NCI-H2196 treated with DMSO at 0.1 percent for 48 hours (cell line): ENCODE data around the gene PLEKHF1.

Experiments used
- DNase-seq: peaks from one replicate; lab custom pipeline; 2025; ENCODE audit not compliant: unreplicated experiment; lab: John Stamatoyannopoulos, UW

The PLEKHF1 gene

GRCh38 chr19:29634423-29635130 is 30.7 kb upstream of the PLEKHF1 start:
- DNase-seq = no peak

DNA sequence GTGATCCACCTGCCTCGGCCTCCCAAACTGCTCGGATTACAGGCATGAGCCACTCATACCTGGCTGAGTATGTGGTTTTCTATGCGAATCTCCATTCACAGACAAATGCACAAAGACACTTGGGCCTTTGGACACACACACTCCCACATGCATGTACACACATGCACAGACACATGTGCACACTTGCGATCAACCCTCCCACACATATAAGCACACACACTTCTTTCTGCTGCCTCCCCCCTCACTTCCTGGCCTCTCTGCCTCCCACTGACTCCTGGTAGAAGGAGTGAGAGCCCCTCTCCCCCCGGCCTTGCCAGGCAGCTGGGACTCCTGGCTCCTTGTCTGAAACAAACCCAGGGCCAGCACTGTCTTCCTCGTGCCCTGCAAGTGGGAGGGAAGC is 29.3 kb upstream of the PLEKHF1 start:
- no peak for DNase-seq

DNA sequence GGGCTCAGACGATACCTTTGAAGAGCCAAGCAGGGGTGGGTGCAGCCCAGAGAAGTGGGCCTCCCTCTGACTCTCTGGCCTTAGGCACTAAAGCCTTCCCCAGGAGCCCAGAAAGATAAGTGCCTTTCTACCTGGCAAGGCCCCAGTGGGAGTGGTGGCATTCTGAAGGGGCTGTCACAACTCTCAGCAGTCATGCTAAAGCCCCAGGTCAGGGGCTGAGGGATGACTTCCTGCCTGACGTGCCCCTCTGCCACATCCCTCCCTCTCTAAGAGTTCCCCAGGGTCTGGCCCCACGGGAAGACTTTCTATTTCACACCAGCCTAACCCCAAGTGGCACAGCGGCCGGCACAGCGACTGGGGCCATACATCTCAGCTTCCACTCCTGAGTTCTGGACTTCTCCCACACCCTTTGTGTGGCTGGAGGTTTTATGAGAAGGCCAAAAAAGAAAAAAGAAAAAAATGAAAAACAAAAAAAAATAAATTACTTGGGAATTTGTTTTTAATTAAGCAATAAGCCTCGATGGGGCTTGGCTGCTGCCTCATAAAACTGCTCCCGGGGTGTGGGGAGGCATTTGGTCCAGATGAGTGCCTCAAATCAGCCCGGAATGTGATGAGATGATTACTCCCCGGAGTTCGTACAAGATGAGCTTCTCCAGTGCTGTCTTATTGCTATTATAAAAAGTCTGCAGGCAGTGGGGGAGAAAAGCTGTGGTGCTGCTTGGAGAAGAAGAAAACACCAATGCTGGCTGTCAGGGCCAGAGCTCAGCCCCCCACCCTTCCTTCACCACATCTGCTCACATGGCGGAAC is 28.5 kb upstream of the PLEKHF1 start:
- DNase-seq = no peak

DNA sequence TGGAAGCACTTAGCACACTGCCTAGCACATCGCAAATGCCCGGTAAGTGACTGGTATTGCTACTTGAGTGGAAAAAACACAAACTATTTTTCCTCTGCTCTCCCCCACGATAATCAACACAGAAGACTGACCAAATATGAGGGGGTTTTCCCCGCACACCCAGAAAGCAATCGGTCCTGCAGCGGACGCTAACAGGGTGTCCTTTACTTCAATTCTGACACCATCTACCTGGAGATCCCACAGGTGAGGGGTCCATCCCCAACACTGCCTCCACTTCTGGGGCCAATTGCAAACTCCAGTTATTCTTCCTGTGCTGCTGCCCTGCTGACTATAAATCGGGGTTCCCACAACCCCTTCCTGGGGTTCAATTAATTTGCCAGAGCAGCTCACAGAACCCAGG is 26.2 kb upstream of the PLEKHF1 start:
- no peak for DNase-seq

GRCh38 chr19:29640231-29640630 is 25.0 kb upstream of the PLEKHF1 start:
- no peak for DNase-seq

DNA sequence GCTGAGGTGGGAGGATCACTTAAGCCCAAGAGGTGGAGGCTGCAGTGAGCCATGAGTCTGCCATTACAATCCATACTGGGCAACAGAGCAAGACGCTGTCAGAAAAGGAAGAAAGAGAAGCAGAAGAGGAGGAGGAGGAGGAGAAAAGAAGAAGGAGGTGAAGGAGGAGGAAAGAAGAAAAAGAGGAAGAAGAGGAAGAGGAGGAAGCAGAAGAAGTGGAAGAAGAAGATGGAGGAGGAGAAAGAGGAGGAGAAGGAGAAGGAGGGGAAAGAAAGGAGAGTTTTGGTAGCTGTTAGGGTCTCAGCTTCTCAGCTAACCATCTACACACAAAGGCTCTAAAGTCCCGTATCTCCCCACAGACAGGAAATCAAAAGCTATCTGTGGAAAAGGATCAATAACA is 23.7 kb upstream of the PLEKHF1 start:
- no peak for DNase-seq

- DNase-seq = no peak
Measured at GRCh38 chr19:29643361-29643935, 21.8 kb upstream of the PLEKHF1 start.

- DNase-seq = no peak
Measured at GRCh38 chr19:29644210-29644609, 21.1 kb upstream of the PLEKHF1 start.

- DNase-seq = no peak
Measured at GRCh38 chr19:29645491-29645867, 19.8 kb upstream of the PLEKHF1 start.

DNA sequence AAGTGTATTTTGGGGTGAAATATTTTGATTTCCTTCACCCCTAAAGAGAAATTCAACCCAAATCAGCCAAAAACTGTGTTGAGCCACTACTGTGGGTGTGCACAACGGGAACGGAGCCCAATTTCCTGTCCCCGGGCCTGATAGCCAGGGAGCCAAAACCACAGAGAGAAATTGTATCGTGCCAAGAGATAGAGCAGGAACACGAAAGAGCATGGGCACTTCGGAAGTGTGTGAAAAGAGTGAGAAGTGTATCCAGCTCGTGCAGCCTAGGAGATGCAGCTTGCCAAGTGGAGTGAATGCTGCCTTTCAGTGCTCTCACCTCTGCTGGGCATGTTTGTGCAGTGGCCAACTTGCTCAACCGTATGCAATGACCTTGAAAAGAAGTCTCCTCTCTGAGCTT is 19.4 kb upstream of the PLEKHF1 start:
- DNase-seq = peak; percentile 25

DNA sequence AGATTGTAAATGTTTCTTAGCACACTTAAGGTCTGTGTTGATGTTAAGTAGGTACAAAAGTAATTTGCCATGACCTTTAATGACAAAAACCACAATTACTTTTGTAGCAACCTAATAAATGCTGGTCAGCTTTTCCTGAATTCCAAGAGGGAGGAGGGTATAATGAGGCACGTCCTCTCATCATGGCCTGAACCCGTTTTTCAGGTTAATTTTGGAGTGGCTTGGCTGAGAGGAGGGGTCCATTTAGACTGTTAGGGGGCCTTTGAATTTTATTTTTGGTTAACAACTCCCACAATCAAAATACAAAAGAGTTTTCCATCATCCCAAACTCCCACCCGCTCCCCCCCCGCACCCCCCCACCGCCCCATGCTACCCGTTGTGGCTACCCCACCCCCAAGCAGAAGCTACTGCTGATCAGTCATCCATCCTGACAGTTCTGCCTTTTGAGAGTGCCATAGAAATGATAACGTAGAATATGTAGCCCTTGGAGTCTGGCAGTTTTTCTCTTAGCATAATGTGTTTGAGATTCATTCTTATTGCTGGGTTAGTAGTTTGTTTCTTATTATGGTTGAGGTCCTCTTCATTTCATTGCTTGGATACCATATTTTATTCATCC is 14.4 kb upstream of the PLEKHF1 start:
- DNase-seq = no peak

DNA sequence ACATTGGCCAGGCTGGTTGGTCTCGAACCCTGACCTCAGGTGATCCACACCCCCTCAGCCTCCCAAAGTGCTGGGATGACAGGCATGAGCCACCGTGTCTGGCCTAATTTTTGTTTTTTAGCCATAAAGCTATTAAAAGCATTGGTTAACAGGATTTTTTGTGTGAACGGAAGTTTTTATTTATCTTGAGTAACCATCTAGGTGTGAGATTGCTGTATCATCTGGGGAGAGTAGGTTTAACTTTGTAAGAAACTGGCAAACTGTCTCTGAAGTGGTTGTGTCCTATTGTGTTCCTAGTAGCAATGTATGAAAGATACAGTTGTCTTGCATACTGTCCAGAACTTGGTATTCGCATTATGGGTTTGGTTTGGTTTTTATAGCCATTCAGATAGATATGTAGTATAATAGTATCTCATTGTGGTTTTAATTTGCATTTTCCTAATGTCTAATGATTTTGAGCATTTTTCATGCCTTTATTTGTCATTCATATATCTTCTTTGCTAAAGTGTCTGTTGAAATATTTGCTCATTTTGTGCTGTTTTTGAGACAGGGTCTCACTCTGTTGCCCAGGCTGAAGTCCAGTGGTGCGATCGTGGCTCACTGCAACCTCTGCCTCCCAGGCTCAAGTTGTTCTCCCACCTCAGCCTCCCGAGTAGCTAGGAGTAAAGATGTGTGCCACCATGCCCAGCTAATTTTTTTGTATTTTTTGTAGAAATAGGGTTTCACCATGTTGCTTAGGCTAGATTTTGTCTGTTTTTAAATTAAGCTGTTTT is 13.5 kb upstream of the PLEKHF1 start:
- no peak for DNase-seq

- DNase-seq = no peak
Measured at GRCh38 chr19:29653398-29653797, 11.9 kb upstream of the PLEKHF1 start.

DNA sequence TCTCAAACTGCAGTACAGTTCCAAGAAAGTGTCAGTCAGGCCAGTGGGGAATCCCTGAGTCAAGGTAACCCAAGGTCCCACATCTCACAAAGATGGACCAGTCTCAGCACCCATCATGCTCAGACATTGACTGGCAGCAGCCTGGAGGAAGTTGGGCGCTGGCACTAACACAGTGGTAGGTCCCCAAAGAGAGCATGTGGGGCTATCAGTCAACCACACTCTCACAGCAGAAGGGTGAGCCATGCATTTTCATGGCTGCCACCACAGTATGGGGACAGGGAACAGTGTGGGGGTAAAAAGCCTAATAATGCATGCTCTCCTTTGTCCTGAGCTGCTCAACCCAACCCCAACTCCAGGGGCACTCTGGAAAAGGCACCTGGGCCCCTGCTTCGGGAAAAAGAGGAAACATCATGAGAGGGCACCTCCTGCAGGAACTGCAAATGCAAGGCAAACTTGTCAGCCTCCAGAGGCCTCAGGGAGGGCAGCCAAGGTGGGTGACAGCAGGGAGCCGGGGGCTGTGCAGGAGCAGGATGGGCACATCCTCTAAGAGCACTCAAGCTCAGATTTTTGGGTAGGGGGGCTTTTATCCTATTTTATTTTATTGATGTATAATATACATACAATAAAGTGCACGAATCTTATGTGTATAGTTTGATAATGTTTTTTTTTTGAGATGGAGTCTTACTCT is 9.5 kb upstream of the PLEKHF1 start:
- DNase-seq = no peak

DNA sequence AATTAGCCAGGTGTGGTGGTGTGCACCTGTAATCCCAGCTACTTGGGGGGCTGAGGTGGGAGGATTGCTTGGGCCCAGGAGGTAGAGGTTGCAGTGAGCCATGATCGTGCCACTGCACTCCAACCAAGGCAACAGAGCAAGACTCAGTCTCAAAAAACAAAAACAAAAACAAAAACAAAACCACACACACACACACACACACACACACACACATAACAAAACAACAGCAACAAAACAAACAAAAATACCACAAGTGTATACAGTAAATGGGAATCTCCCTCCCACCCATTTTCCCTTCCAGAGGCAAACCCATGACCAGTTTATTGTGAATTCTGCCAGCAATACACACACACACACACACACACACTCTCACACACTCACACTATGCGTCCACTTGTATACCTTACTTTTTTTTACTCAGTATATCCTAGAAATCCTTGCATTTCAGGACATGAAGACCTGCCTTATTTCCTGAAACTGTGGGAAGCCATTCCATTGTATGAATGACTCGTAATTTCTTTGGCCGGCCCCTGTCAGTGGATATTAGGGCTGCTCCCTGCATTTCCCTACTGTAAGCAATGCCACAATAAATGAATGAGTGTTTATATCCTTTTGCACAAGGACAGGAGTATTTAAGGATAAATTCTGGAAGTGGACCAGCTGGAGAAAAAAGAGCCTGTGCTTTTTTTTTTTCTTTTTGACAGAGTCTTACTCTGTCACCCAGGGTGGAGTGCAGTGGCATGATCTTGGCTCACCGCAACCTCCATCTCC is 6.9 kb upstream of the PLEKHF1 start:
- no peak for DNase-seq

- no peak for DNase-seq
Measured at GRCh38 chr19:29660835-29661234, 4.4 kb upstream of the PLEKHF1 start.

DNA sequence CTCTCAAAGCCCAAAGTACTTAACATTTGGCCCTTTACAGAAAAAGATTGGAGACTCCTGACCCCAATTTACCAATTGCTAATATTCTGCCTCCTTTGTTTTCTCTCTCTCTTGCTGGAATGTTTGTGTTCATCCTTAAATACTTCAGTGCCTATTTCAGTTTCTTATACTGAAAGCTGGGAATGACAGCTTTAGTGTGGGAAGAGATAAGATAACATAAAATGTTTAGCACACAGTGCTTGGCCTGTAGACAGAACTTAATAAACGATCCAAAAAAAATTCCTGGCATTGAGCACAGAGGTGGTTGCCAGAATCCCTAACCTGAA is 3.0 kb upstream of the PLEKHF1 start:
- DNase-seq = no peak

DNA sequence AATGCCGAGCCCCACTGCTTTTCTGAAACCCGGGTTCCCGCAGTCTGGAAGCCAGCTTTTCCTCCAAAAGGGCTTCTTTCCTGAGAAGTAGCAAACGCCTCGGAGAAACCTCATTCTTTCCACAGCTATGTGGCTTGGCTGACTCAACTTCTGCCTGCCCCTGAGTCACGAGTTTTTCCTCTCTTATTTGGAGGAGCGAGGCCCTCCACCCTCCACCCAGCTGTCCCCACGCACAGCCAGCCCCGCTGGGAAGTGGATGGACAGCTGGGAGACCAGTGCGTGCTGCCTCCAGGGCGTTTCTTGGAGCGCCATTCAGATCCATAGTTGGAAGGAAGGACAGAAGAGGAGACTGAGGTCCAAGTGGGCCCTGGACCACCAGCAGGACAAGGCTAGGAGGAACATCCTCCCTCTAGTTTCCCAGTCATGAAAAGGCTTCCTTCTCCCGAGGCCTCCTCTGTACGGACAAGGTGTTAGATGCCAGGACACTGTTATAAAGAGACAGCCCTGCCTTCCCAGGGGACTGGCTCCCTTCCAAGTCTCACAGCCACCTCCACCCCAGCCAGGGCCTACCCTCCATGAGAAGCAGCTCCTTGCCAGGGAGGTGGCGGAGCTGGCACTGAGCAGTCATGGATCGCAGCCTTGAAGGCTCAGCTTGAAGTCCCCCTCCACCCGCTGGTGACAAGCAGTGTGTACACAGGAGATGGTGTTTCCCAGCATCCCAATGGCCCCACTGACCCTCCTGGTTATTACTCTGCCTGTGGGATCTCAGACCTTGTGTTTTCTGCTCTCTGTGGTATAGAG is 2.5 kb upstream of the PLEKHF1 start:
- DNase-seq = no peak
